DMS53 treated with DMSO at 0.1 percent for 48 hours (cell line): ENCODE results near the gene KIF2A.
A peak's percentile ranks its signal among the peaks of the same experiment; 100 is the strongest.

Source experiments
- DNase-seq: peaks from one replicate; lab custom pipeline; 2025; ENCODE audit not compliant: unreplicated experiment; lab: John Stamatoyannopoulos, UW

Gene KIF2A

DNA sequence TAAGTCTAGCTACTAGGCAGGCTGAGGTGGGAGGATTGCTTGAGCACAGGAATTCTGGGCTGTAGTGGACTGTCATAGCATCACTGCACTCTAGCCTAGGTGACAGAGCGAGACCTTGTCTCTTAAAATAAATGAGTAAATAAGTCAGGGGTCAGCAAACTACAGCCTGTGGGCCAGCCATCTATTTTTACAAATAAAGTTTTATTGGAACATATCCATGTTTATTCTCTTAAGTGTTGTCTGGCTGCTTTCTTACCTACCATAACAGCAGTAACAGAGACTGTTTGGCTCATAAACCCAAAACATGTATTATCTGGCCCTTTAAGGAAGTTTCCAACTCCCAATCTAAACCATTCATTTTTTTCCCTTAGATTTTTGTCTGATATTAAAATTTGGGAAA is 68.1 kb downstream of the KIF2A start:
- DNase-seq = no peak

DNA sequence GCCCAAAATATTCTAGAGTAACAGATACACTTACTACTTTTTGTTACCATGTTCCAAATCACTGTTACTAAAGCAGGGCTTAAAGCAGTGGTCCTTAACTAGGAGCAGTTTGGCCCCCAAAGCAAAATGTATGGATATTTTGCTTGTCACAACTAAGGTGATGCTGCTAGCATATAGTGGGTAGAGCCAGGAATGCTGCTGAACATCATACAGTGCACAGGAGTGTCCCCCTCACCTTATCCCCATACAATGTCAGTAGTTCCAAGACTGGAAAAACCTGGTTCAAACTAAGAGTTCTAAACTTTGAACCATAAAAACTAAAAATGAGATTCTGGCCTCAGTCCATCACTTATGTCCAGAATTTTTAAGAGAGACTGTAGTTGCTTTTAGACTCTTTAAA is 69.6 kb downstream of the KIF2A start:
- DNase-seq = no peak

DNA sequence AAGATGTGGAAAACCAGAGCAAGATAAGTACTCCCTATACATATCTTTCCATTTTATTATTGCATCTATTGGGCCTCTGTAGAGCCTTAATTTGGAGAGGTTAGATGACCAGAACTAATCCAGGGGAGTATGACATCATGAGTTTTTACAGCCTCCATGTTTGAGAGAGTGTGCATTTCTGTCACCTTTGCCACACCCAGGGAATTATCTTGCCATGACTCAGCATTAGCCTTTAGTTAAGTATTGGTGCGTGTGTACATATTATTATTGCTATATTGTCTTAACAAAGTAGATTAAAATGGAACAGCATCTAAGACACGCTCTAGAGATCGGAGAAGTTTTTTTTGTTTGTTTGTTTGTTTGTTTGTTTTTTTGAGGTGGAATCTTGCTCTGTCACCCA is 70.1 kb downstream of the KIF2A start:
- DNase-seq = no peak

DNA sequence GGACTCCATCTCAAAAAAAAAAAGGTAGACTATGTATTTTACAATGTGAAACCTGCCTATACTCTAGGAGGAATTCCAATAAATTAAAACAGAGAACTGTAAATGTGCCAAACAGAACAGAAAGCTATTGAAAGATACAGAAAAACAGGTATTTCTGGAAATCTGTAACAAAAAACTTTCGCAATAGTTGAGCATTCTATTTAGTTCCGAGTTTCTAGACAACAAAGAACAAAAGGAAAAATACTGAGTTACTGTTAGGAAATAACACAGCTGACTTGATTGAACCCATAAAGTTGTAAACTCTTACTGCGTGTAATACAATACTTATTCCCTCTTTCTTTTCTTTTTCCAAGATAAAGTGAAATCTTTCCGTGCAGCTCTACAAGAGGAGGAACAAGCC is 79.1 kb downstream of the KIF2A start:
- no peak for DNase-seq

DNA sequence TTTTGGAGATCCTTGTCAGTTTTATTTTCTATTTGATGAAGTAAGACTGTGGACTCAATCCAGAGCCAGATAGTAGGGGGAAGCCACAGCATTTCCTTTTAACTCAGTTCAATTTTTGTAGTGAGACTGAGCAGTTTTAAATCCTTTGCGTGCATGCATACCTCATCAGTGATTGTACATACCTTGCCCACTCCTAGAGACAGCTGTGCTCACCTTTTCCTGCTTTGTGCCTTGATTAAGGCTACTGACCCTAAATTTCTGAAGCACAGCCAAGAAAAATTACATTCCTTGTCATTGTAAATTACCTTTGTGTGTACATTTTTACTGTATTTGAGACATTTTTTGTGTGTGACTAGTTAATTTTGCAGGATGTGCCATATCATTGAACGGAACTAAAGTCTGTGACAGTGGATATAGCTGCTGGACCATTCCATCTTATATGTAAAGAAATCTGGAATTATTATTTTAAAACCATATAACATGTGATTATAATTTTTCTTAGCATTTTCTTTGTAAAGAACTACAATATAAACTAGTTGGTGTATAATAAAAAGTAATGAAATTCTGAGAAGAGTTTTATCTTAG is 79.9 kb downstream of the KIF2A start:
- DNase-seq = no peak

DNA sequence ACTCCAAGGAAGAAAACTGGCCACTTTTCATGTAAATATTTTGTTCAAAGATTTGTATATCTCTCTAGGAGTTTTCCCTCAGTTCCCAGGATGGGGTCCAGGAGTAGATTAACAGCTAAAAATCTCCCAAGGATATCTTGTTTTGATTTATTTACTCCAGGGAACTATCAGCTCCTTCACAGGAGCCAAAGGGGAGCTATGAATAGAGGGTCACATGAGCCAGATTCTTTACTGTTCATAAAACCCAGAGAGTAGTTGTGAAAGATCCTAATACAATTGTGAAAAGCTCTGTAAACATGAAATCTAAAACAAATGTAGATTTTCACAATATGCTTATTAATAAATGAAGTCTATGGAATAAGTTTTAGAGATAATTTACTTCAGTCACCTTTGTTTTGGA is 80.8 kb downstream of the KIF2A start:
- no peak for DNase-seq

DNA sequence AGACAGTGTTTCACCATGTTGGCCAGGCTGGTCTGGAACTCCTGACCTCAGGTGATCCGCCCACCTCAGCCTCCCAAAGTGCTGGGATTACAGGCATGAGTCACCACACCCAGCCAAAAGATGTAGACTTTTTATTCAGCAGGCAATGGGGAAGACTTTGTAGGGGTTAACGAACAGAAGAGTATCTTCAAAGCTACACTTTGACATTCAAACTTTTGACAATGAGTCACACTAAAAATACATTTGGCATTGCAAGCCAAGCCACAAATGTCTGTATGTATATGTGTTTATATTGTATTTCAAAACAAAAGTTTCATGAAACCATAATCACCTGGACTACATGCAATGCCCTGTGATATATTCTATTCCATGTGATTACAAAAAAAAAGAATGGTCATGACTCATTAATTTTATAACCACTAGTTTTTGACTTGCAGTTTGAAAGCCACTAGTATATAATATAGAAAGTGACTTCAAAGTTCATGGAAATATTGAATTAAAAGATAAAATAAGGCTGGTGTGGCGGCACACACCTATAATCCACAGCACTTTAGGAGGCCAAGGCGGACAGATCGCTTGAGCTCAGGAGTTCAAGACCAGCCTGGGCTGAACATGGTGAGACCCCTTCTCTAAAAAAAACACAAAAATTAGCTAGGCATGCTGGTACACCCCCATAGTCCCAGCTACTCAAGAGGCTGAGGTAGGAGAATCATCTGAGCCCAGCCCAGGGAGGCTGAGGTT is 89.4 kb downstream of the KIF2A start:
- no peak for DNase-seq

DNA sequence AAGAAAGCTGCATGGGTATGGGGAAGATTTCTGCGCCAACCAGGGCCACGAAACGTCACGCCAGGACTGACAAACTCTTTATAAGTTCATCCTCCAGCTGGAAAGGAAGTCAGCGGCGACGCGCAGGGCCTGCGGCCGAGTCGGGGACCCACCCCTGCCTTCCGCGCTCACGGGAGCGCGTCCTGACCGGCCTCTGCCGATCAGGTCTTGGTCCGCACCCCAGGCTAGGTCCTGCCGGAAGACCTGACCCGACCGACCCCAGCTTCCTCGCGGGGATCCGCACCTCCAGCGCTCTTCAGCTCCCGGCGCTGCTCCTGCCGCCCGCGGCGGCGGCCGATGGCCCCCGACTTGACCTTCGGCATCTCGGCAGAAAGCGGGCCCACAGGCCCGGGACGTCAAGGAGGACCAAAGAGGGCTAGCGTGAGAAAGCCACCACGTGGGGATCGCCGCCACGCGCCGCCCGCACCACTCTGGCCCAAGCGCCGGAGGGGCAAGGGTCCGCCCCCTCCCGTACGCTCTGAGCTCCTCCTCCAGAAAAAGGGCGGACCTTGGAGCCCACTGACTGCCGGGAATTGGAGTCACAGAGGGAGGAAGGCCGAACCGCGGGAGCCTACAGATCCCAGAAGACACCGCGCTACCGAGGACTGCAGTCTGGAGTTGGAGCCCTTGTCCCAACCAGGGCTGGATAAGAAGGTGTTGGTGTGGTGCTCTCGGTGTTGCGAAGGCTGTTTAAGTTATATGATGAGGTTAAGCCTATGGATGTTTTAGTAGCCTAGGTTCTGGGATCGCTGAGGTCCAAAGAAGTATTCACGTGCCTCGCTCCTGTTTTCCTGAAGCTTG is 97.6 kb downstream of the KIF2A start, which contains the start of gene DIMT1:
TSS of gene DIMT1 (minus strand) at position 495 of the 840 bp plus-strand sequence. CDS start at position 362, 133 bp downstream.
- peak; percentile 97 for DNase-seq

DNA sequence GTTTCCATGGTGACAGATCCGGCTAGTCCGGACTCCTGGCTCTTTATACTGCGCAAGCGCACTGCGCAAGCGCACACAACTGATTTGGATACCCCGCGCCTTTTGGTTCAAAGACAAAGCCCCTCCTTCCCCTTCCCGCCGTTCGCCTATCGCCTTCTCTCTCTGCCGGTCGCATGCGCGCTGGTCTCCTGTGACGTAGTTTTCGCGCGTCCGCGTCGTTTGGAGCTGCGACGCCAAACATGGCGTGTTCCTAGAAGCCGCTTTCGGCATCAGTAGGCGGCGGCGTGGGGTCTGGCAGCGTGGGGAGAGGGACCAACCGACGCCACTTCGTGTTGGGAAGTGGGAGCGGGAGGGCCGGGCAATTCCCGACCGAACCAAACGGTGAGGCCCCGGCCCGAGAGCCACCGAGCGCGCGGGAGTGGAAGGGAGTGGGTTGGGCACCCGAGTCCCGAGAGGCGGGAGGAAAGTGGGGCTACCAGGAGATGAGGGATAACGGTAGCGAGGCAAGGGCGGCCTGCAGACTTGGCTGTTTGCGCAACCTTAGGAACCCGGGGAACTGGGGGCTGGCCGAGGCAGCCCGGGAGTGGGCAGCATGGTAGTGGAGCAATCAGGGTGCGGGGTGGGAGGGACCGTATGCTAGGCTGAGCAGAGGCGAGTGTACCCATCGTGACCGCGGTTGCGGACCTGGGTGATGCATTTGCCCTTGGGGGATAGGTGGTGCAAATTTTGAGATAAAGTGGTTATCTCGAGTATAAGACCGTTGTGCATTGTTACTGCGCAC is 106.7 kb downstream of the KIF2A start, which contains the start of gene IPO11:
TSS of gene IPO11 (plus strand) at position 215 of the 781 bp plus-strand sequence. CDS start 24,517 bp downstream, outside the sequence.
- peak; percentile 98 for DNase-seq

DNA sequence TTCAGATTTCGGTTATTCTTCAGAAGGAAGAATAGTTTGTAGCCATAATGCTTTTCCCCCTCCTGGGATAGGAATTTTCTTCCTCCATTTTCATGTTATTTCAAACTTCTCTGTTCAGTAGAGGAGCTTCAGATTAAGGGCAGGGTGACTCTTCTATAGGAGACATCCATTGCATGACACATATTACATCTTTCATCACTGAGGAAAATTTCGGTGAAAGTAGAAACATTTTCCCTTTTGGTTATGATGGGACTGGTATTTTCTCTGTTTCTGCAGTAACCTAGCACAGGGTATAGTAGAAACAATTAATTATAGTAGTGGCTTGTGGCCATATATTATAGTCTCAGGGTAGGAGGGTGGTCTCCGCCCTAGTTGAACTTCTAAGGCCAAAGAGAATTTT is 107.7 kb downstream of the KIF2A start:
- no peak for DNase-seq

DNA sequence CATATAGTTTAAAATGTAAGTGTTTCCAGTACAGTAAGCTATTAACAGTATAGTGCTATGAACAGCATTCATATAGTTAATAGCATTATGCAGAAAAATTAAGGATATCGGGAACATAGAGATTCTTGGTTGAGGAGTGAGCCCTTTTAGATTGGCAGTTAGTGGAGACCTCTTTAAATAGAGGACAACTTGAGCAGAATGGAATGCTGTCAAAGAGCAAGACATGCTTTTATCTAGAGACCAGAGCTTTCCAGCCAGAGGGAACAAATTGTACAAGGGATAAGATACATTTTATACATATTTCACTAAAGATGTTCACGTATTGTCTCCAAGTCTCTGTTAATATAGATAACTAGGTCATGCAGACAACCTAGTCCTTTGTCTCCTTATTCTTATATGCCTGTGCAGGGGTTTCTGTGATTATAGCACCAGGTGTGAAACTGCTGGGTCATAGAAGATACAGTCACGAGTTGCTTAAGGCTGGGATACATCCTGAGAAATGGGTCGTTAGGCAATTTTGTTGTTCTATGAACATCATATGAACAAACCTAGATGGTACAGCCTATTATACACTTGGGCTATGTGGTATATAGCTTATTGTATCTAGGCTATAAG is 112.6 kb downstream of the KIF2A start:
- no peak for DNase-seq

DNA sequence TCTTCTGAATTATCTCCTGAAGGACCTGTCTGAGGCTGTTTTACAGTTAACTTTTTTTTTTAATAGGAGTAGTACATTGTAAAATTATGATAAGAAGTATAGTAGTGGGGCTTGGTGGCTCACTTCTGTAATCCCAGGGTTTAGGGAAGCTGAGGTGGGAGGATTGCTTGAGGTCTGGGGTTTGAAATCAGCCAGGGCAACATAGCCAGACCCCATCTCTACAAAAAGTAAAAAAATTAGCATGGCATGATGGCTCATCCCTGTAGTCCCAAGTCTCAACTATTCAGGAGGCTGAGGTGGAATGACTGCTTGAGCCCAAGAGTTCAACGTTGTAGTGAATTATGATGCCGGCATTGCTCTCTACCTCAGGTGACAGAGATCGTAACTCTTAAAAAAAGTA is 113.6 kb downstream of the KIF2A start:
- no peak for DNase-seq

DNA sequence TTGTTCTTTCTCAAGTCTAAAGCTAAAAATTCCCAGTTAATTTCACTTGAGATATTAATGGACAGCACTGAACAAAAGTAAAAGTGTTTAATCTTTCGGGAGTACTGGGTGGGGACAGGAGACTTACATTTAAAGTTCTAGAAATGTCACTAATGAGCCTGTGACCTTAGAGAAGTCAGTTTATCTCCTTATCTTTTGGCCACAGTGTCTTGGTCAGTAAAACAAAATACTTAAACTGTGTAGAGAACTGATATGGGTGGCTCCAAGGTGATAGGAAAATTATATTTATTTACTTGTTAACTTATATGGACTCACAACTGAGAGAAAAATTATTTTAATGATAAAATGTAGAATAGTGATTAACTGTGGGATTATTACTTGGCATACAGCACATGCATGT is 115.4 kb downstream of the KIF2A start:
- no peak for DNase-seq

DNA sequence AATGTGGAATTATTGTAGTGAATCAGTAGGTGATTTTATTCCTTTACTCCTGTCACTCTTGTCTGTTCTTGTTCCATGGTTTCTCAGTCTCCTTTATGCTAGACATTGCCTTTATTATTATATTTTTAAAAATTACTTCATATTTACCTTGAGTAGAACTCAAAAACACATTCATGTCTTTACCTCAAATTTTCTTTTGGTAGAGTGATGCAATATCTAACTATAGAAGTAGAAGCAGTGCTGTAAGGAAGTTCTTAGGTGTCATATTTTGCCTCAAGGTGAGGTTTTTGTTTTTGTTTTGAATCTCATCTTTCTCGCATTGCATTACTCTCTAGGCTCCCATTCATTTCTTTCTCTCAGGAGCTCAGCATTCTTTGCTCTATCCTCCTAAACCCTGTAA is 118.8 kb downstream of the KIF2A start:
- no peak for DNase-seq

DNA sequence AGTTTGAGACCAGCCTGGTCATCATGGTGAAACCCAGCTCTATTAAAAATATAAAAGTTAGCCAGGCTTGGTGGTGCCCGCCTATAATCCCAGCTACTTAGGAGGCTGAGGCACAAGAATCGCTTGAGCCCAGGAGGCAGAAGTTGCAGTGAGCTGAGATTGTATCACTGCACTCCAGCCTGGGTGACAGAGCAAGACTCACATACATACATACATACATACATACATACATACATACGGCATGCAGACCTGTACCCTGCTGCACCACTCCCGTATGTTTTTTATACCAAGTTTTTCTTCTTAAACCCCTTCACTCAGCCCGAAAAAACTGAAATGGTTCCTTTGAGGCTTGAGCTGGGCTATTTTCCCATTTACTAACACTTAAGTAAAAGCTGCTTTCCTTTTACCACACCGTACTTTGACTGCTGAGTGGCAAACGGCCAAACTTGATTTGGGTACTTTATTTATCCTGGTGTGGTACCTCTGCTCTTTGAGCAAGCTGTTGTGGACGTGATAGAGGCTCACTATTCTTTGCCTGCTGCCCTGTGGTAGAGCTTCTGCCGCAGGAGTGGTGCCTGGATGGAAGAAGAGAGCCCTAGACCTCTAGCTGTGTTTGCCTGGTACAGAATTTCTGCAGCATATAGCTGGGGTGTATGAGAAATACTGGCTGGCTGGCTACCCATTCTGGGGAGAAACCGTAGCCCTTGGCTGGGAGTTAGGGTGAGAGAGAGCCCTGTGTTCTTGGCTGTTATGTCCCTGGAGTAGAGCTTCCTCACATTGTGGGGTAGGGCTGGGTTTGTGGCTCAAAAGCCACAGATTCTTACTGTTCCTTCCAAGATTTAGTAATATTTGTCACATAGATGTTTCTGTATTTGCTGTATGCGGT is 126.0 kb downstream of the KIF2A start:
- DNase-seq = no peak

DNA sequence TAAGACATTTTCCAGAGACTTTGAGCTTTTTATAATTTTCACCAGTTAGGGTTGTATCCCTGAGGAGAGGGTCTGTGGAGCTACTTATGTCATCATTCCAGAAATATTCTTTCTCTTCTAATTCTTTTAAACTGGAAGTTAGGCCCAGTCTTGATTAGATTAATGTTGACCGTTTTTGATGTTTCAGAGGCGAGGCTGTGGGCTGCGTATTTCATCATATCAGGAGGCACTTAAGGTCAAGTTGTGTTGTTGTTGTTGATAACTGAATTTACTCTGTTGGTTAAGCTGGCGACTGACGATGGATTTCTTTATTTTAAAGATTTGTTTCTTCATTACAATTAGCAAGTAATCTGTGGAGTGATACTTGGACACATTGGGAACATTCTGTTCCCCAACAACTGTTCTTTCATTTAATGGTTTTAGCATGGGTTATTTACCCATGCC is 126.6 kb downstream of the KIF2A start:
- DNase-seq = no peak
